Measurements from ENCODE around the gene TSBP1.
"Not testable (repeated sequence)": the region's sequence is repeated elsewhere in the genome, so short reads cannot be mapped to it uniquely, and the experiment has no call there.

TSBP1 gene

GRCh38 chr6:32291543-32291942, 80.2 kb downstream of the TSBP1 start:
- Histone ChIP-seq H3F3A (ENCODE audit: insufficient read depth, low read length) (no peaks in the 10 kb centered on the region), H3K9ac (ENCODE audit: low read length) (no peak overlapping the region), H3K4me2 (ENCODE audit: low read depth, low read length) (no peak overlapping the region), H3K36me3 (replicated peaks; ENCODE audit: insufficient read depth, low read length) (no peaks in the 10 kb centered on the region), H3K27ac (ENCODE audit: low read length) (no peak overlapping the region), H3K79me2 (ENCODE audit: low read length) (no peaks in the 10 kb centered on the region), H3K9me3 (replicated peaks; ENCODE audit: insufficient read depth, low read length) (no peaks in the 10 kb centered on the region), H3K4me3 (ENCODE audit: low read length) (no peak overlapping the region), H4K20me1 (ENCODE audit: insufficient read depth, low read length) (no peaks in the 10 kb centered on the region), H3K4me1 (ENCODE audit: low read length) (no peaks in the 10 kb centered on the region), H3K27me3 (replicated peaks; ENCODE audit: insufficient read depth, low read length) (no peaks in the 10 kb centered on the region; the same call in 1 of the 2 replicates), H3K9me2 (replicated peaks; ENCODE audit: insufficient read depth, low read length) (no peaks in the 10 kb centered on the region), H2AFZ (ENCODE audit: low read length) (no peak overlapping the region)
- DNase-seq: no peak
- TF ChIP-seq CTCF (IDR thresholded peaks at IDR 0.05; ENCODE audit: low read length): no peak

GRCh38 chr6:32290886-32291450, 80.7 kb downstream of the TSBP1 start:
- Histone ChIP-seq H3K4me2 (ENCODE audit: low read depth, low read length) (no peak overlapping the region), H3K27ac (ENCODE audit: low read length) (no peak overlapping the region), H3K9me3 (replicated peaks; ENCODE audit: insufficient read depth, low read length) (no peaks in the 10 kb centered on the region), H3F3A (ENCODE audit: insufficient read depth, low read length) (no peaks in the 10 kb centered on the region), H4K20me1 (ENCODE audit: insufficient read depth, low read length) (no peaks in the 10 kb centered on the region), H3K36me3 (replicated peaks; ENCODE audit: insufficient read depth, low read length) (no peaks in the 10 kb centered on the region), H2AFZ (ENCODE audit: low read length) (no peak overlapping the region), H3K4me1 (ENCODE audit: low read length) (no peaks in the 10 kb centered on the region), H3K9ac (ENCODE audit: low read length) (no peak overlapping the region), H3K27me3 (replicated peaks; ENCODE audit: insufficient read depth, low read length) (no peaks in the 10 kb centered on the region; the same call in 1 of the 2 replicates), H3K79me2 (ENCODE audit: low read length) (no peaks in the 10 kb centered on the region), H3K4me3 (ENCODE audit: low read length) (no peak overlapping the region), H3K9me2 (replicated peaks; ENCODE audit: insufficient read depth, low read length) (no peaks in the 10 kb centered on the region)
- TF ChIP-seq EZH2phosphoT487 (IDR thresholded peaks at IDR 0.05; ENCODE audit: low read length) (no peak), EZH2 (optimal IDR thresholded peaks at IDR 0.05; ENCODE audit: low read depth, low read length) (no peak), CTCF (IDR thresholded peaks at IDR 0.05; ENCODE audit: low read length) (no peak)
- DNase-seq: no peak

- no peak overlapping the region for H3K27ac ChIP-seq (ENCODE audit: low read length)
- no peaks in the 10 kb centered on the region for H3K36me3 ChIP-seq (replicated peaks; ENCODE audit: insufficient read depth, low read length)
- no peaks in the 10 kb centered on the region; the same call in 1 of the 2 replicates for H3K27me3 ChIP-seq (replicated peaks; ENCODE audit: insufficient read depth, low read length)
- no peaks in the 10 kb centered on the region for H3K79me2 ChIP-seq (ENCODE audit: low read length)
- no peaks in the 10 kb centered on the region for H3K9me3 ChIP-seq (replicated peaks; ENCODE audit: insufficient read depth, low read length)
- H3K4me3 ChIP-seq (ENCODE audit: low read length): no peak overlapping the region
- no peak for DNase-seq
- H4K20me1 ChIP-seq (ENCODE audit: insufficient read depth, low read length): no peaks in the 10 kb centered on the region
- H3K9me2 ChIP-seq (replicated peaks; ENCODE audit: insufficient read depth, low read length): no peaks in the 10 kb centered on the region
- H2AFZ ChIP-seq (ENCODE audit: low read length): no peak overlapping the region
- H3K4me1 ChIP-seq (ENCODE audit: low read length): no peaks in the 10 kb centered on the region
- H3K9ac ChIP-seq (ENCODE audit: low read length): no peak overlapping the region
- H3F3A ChIP-seq (ENCODE audit: insufficient read depth, low read length): no peaks in the 10 kb centered on the region
- TF ChIP-seq EZH2phosphoT487 (IDR thresholded peaks at IDR 0.05; ENCODE audit: low read length) (no peak), EZH2 (optimal IDR thresholded peaks at IDR 0.05; ENCODE audit: low read depth, low read length) (no peak), CTCF (IDR thresholded peaks at IDR 0.05; ENCODE audit: low read length) (no peak)
- no peak overlapping the region for H3K4me2 ChIP-seq (ENCODE audit: low read depth, low read length)
Measured at GRCh38 chr6:32288426-32288825, 83.3 kb downstream of the TSBP1 start.

DNA sequence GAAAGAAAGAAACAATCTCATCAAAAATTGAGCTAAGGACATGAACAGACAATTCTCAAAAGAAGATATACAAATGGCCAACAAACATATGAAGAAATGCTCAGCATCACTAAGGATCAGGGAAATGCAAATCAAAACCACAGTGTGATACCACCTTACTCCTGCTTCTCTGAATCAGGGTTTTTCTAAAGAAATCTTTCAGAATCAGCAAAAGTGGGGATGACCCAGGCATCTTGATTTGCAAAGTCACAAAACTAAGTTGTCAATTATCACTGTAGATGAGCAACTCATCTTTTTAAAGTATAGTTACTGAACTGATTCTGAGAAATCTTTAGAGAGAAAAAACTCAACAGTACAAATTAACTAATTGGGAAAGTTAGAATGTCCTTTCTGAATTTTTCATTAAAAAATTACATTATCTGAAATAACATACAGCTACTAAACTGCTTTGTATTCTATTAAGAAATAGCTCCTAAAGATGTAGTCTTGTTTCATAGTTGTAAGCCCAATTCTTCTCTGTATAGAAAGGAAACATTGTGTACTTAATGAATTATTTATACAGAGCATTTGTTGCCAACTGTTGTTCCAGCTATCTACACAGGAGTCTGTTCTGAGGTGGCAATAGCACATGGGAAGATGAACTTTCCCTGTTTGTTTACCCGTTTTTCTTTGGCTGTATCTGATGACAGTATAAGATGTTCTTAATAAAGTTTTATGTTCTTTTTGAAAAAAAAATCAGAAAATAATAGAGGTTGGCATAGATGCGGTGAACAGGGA, 97.7 kb downstream of the TSBP1 start:
- DNase-seq: peak; percentile 50
- not testable (repeated sequence) for H3K4me1 ChIP-seq (ENCODE audit: low read length); H3K79me2 ChIP-seq (ENCODE audit: low read length); H3K27ac ChIP-seq (ENCODE audit: low read length); H3K36me3 ChIP-seq (replicated peaks; ENCODE audit: insufficient read depth, low read length); H4K20me1 ChIP-seq (ENCODE audit: insufficient read depth, low read length); H3K9me3 ChIP-seq (replicated peaks; ENCODE audit: insufficient read depth, low read length); H3K9ac ChIP-seq (ENCODE audit: low read length); H2AFZ ChIP-seq (ENCODE audit: low read length); H3K9me2 ChIP-seq (replicated peaks; ENCODE audit: insufficient read depth, low read length); H3K4me2 ChIP-seq (ENCODE audit: low read depth, low read length); H3F3A ChIP-seq (ENCODE audit: insufficient read depth, low read length); H3K27me3 ChIP-seq (replicated peaks; ENCODE audit: insufficient read depth, low read length); H3K4me3 ChIP-seq (ENCODE audit: low read length)
